GM11168 (cell line): ENCODE results near the gene RNF169.

ENCODE experiments used
- in situ Hi-C: fragments of 300-500 bp; cut with MboI; formaldehyde crosslinking; loops from one replicate; pipeline ENCODE4 v1.12.0; 2022; ENCODE audit warnings: low sequenced_read_pairs; ENCODE audit not compliant: unreplicated experiment

Gene RNF169

DNA sequence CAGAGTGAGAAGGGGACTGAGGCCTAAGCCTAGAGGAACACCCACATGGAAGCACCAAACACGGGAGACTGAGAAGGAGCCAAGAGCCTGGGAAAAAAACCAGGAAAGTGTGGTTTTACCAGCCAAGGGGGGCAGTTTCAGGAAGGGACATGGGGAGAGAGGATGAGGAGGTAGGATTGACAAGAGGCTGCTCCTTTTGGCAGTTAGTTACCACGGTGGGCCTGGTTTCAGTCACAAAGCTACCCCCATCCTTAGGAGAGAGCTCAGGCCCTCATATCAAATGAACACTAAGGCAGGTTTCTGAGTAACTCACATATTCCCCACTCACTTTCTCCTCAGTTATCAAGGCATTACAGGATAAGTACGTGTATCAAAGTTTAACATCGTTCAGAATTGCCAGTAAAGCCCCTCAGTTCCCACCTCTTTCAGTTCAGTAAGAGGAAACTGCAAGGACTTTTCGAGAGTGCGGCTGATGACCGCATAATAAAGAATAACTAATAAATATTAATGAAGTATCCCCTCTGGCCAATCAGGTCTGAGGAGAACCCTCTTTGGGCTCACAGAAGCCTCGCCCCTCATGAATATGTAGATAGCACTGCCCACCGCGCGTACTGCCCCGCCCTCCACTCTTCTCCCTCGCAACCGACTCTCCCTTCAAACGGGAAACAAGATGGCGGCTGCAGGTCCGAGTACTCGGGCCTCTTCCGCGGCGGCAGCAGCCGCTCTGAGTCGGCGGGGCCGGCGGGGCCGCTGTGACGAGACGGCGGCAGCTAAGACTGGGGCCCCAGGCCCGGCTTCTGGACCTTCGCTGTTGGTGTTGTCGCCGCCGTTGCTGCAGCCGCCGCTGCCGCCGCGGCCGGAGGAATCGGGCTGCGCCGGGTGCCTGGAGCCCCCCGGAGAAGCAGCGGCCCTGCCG, at the start of gene RNF169:
Gene RNF169, plus strand, starts transcription at position 639 of the 916 bp plus-strand sequence. Its CDS starts 32 bp downstream, at position 671.
- in situ Hi-C loops: no loop called here

GRCh38 chr11:74699615-74700396, 48.8 kb upstream of the RNF169 start:
- in situ Hi-C loops: no loop called here

DNA sequence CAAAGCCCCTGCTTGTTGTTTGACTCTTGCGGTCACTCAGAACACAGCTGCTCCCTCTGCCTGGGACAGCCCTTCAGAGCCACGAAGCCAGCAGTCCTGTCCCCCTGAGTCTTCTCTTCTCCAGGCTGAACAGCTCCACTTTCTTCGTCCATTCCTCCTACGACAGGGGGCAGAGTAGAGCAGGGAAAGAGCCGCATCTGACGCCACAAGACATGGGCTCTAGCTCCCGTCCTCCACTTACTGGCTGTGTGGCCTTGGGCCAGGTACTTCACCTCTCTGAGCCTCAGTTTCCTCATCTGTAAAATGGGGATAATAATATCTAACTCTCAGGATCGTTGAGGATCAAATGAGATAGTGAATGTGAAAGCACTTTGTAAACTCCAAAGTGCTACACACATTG, 47.3 kb upstream of the RNF169 start:
- in situ Hi-C loops: no loop called here

- in situ Hi-C loops: no loop called here
These were observed 46.2 kb upstream of the RNF169 start for GRCh38 chr11:74702383-74703007.

DNA sequence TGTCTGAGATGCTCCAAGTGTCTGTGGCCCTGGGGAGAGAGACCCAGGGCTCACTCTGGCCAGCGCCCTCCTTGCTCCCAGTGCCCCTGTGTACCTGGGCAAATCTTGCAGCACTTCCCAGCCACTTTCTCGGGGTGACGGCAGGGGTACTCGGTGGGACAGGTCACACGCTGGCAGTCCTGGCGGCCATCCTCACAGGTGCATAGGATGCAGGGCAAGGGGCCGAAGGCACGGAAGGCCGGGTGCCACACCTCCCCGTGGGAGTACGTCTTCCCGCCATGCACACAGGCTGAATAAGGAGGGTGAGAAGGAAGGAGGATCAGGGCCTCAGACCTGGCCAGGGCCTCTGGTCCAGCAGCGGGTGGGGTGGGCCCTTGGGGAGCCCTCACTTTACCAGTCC, 45.4 kb upstream of the RNF169 start:
- in situ Hi-C loops: no loop called here

- in situ Hi-C loops: no loop called here
These were observed 41.5 kb upstream of the RNF169 start for GRCh38 chr11:74707182-74707581.

DNA sequence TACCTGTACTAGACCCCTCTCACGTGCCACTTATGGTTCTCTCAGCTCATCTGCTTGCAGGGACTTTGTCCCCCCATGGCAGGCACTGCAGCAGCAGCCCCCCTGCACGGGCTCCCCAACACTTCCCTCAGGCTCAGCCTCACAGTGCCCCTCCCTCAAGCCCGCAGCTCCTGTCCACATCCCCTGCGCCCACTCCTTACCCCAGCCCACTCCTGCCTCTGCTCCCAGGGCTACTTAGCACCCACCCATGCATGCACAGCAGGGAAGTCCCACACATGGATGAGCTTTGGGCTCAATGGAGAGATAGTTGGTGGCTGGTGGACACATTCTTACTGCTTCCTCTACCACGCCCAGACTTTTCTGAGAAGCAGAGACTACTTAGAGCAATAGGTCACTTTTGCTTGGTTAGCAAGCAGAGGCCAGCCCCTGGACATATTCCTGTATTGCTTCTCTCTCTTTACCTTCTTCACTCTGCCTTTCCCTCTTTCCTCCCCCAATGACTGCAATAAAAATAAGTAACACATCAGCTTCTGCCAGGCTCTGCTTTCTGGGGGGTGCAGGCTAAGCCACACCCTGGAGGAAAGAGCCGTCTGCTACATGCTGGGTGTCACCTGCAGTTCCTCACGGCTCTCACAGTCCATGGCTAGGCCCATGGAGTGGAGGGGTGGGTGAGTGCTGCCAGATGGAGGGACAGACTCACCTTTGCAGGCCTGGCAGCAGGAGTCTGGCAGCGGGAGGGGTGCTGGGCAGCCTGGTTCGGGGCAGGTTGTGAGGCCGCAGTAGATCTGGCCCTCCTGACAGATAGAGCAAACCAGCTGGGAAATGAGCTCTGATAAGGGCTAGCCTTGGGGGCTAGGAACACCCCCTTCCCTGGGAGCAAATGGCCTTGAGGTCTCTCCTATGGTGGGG, 40.8 kb upstream of the RNF169 start:
- in situ Hi-C loops: no loop called here

- in situ Hi-C loops: no loop called here
These were observed 39.5 kb upstream of the RNF169 start for GRCh38 chr11:74709175-74709574.

DNA sequence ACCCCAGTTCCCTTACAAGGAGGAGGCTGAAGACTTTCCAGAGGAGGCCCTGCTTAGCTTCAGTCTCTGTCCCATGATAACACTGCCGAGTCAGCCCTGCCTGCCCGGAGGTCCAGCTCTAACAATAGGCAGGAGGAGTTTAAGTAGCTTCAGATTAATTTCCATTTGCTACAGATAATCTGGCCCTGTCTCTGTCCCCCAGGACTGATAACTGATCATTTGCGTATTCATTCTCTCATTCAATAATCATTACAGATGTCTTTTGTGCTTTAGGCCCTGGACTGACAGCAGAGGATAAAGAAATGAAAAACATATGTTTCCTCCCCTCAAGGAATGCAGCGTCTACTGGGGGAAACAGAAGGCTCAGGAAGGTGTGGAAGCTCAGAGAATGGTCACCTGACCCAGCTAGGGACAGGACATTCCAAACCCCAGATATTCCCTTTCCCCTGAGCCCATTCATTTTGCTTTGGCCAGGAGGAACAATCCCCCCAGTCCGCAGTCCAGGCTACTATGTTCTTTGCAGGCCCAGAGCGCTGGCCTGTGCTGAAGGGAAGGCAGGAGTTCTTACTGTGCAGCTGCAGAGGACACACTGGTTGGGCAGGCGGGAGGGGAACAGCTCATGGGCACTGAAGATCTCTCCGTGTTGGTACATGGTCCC, 38.2 kb upstream of the RNF169 start:
- in situ Hi-C loops: no loop called here

- in situ Hi-C loops: no loop called here
These were observed 35.0 kb upstream of the RNF169 start for GRCh38 chr11:74713686-74714085.

DNA sequence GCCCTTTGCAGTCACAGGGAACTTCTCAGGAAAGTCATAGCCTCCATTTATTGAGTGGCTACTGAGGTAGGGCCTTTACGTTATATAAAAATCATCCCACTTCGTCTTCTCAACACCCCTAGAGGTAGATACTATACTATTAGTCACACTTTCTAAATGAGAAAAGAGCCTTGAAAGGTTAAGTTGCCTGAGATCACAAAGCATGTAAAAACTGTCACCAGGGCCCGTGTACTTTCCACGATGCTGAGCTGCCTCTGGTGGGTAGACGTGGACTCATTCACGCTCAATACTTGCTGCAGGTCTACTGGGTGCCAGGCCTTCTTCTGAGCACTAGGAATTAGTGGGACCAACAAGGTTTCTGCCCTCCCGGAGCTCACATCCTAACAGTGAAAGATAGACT, 33.7 kb upstream of the RNF169 start:
- in situ Hi-C loops: no loop called here

DNA sequence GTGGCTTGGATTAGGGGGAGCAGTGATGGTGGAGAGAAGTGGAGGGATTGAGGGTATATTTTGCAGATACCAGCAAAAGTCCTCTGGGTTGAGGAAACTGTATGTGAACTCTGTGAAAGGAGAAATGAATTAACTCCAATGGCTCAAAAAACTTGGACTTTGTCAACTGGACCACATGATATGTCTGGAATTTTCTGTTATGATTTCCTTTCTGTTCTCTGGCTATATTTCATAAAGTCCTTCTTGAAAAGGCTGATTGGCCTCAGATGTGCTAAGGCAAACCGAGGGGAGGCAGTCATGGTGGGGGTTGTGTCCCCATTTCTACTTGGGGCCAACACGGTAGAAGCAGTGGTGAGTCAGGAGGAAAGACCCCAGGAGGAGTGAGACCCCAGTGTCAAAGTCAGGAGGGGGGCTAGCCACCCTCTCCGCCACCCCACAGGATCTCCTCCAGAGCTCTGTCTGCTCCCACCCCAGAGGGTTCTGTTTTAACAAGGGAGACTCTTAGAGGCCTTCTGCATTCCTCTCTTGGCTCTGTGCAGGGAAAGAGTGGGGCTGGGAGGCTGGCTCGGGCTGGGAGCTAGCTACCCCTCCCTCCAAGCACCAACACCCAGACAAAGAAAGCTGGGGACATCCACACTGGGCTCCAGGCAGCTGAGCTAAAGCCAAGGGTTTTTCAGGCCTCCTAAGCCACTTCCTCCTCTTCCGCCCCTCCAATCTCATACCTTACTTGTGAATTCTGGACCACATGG, 31.3 kb upstream of the RNF169 start:
- in situ Hi-C loops: no loop called here

DNA sequence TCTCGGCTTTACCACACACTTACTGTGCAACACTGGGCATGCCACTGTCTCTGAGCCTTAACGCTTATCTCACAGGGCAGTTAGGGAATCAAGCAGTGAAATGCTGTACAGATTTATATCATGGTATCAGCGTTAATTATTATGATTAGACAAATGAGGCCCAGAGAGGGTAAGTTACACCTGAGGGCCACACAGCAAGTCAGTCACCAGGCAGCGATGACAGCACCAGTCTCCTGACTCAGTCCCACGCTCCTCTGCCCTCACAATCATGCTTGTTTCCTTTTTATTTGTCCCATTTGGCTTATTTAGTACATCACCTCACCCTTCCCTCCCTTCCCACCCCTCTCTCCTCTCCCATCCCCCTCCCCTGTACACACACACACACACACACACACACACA, 29.6 kb upstream of the RNF169 start:
- in situ Hi-C loops: no loop called here

- in situ Hi-C loops: no loop called here
These were observed 27.8 kb upstream of the RNF169 start for GRCh38 chr11:74720596-74721478.

DNA sequence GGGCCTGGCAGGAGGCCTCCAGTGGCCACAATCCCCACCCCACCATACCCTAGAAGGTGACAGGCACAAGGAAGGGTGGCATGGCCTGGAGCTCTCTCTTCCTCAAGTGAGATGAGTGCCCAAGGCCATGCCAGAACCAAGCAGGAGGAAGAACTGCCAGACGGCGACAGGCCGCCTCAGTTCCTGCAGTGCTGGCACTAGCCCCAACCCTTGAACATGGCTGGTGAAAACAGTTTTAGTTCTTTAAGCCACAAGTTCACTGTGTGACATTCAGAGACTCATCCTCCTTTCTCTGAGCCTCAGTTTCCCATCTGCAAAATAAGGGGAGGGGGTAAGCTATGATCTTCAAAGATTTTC, 27.2 kb upstream of the RNF169 start:
- in situ Hi-C loops: no loop called here

DNA sequence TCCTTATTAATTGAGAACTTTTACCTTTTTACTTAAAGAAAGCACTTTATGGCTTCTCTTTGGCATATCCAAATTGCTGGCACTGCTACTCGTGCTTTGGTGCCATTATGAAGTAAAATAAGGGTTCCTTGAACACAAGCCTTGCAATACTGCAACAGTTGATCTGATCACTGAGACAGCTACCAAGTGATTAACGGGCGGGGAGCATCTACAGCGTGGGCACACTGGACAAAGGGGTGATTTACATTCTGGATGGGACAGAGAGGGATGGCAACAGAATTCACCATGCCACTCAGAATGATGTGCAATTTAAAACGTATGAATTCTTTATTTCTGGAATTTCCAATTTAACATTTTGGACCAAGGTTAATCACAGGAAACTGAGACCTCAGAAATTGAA, 25.1 kb upstream of the RNF169 start:
- in situ Hi-C loops: no loop called here

- in situ Hi-C loops: no loop called here
These were observed 22.9 kb upstream of the RNF169 start for GRCh38 chr11:74725701-74726100.
